ENCODE data around the gene CINP.
"Not testable (repeated sequence)": the region's sequence is repeated elsewhere in the genome, so short reads cannot be mapped to it uniquely, and the experiment has no call there.

The CINP gene

GRCh38 chr14:102353126-102353619 is 9.5 kb downstream of the CINP start:
- DNase-seq (ENCODE audit: low read depth) = no peak

DNA sequence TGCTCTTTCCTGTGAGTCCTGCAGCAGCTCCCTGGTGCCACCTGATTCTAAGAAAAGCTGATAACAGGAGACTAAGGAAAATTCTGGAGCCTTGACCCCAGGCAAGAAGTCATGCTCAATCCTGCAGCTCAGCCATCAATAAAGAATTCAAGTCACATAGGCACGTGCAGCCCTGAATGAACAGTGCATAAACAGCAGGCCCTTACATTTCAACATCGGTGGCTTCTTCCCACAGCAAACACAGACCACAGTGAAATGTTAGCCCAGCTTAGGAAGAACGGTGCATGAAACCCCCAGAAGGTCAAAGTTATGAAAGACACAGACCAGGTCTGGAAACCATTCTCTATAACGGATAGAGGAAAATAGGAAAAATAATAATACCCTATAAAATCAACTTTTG is 10.5 kb downstream of the CINP start:
- DNase-seq (ENCODE audit: low read depth) = no peak

GRCh38 chr14:102351593-102351992 is 11.1 kb downstream of the CINP start:
- DNase-seq (ENCODE audit: low read depth) = not testable (repeated sequence)

DNA sequence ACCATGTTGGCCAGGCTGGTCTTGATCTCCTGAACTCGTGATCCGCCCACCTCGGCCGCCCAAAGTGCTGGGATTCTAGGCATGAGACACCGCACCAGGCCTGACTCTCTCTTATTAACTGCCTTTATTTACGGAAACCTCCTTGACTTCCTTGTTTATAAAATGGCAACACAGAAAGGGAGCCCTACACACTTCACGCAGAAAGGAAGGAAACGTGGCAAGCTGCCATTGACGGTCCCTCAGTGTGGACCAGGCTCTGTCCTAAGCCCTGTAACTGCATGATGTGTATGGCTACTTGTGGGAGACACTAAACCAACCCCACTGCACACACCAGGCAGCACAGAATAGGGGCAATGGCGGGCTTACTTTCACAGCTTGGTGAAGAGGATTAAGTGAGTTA is 11.7 kb downstream of the CINP start:
- no peak for DNase-seq (ENCODE audit: low read depth)

DNA sequence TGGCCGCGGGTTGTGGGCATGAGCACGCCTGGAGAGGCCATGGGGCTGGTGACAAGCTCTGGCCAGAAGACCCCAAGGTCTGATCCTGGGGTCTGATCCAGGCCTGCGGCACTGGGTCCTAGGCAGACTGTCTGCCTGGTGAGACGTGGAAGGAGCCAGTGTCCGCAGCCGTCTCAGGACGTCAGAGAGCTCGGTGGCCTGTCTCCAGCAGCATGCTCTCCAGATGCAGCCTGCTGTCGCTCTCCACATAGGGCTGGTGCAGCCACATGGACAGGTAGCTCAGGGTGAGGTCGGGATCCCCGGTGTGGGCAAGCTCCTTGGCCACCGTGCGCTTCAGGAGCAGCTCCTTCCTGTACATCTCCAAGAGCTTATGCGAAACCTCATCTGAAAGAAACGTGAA is 14.3 kb downstream of the CINP start:
- no peak for DNase-seq (ENCODE audit: low read depth)

DNA sequence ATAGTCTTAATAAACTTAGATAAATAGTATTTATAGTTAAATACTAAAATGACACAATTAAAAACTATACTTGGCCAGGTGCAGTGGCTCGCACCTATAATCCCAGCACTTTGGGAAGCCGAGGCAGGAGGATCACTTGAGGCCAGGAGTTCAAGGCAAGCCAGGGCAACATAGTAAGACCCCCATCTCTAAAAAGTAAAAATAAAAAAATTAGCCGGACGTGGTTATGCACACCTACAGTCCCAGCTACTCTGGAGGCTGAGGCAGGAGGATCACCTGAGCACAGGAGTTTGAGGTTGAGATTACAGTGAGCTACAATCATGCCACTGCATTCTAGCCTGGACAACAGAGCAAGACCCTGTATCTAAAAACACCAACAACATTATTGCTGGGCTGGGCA is 16.0 kb downstream of the CINP start:
- no peak for DNase-seq (ENCODE audit: low read depth)

- no peak for DNase-seq (ENCODE audit: low read depth)
Observed at GRCh38 chr14:102345232-102345631, 17.5 kb downstream of the CINP start.

GRCh38 chr14:102344485-102344884 is 18.2 kb downstream of the CINP start:
- DNase-seq (ENCODE audit: low read depth) = no peak

- no peak for DNase-seq (ENCODE audit: low read depth)
Observed at GRCh38 chr14:102344084-102344483, 18.6 kb downstream of the CINP start.

DNA sequence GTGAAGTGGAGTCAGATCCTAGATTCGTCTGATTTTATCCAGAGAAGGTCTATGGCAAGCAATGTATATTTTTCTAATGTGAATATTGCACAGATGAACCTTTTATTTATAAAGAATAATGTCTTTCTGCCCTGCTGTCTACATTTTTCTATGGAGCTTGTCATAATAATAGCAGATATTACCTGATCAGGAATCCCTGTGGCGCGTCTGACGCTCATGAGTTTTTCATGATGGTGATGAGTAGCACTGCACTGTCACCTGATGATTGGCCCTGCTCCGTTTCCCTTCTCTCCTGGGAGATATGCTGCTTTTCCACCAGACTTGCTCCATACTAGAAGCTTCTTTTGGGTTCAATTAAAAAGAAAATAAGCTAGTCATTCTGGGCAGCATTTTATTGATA is 20.5 kb downstream of the CINP start:
- no peak for DNase-seq (ENCODE audit: low read depth)

- DNase-seq (ENCODE audit: low read depth) = no peak
Observed at GRCh38 chr14:102341566-102341965, 21.1 kb downstream of the CINP start.

DNA sequence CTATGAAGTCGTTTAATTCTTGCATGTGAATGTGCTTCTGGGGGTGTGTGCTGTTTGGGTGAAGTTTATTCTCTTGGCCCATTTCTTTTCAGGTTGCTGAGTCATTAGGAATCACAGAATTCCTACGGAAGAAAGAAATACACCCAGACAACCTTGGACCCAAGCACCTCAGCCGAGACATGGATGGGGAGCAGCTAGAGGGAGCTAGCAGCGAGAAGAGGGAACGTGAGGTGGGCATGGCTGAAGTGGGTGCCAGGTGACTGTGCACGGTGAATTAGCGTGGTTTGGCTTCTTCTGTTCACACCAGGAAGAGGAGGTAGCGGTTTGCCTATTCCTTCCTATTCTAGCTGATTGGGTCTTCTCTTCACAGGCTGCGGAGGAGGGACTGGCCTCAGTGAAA is 24.0 kb downstream of the CINP start:
- no peak for DNase-seq (ENCODE audit: low read depth)

DNA sequence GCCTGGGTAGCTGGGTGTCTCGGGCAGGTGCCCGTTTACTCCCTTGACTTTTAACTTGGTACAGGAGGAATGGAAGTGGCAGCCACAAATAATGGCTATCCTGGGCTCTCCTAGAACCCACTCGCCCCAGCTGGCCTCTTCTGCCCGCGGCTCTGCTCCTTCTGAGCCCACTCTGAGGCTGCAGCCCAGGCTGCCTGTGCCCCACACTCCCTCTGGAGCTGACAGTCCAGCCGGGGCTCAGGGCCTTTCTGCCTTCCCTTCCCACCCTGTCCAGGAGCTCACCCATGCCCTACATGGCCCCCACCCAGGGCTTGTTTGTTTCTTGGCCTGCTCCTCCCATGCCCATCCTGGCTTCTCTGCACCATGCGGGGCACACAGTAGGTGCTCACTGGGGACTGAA is 27.5 kb downstream of the CINP start:
- no peak for DNase-seq (ENCODE audit: low read depth)

DNA sequence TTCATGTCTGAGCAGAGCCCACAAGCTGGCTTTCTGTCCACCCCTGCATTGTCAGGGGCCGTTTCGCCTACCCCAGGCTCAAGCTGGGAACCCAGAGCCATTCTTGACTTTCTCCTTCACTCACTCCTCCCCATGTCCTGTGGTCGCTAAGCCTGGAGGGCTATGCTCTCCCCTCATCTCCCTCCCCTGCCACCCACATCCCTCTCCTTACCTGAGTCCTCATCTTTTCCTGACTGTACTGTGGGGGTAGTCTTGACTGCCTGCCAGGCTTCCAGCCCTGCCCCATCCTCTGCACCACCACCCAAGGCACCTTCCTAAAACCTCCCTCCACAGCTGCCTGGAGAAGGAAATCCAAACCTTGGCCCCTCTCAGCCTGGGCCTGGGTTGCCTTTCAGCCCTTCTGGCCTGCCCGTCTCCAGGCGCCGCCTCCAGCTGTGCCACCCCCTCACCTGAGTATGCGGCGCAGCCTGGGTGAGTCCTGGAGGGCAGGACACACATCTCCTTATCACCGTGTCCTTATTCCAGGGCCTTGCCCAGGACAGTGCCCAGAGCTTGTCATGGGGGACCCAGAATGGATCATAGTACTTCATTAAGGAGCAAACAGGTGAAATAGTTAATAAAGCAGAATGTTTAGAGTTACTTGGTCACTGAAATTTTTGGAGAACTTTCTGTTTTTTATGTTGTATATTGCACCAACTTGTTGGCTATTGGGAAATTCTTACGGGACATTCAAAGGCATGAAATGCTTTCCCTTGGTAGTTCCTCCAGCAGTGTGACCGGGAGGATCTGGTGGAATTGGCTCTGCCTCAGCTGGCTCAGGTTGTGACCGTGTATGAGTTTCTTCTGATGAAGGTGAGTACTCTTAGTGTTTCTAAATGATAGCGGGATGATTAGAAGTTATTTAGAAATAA is 28.6 kb downstream of the CINP start:
- DNase-seq (ENCODE audit: low read depth) = no peak

DNA sequence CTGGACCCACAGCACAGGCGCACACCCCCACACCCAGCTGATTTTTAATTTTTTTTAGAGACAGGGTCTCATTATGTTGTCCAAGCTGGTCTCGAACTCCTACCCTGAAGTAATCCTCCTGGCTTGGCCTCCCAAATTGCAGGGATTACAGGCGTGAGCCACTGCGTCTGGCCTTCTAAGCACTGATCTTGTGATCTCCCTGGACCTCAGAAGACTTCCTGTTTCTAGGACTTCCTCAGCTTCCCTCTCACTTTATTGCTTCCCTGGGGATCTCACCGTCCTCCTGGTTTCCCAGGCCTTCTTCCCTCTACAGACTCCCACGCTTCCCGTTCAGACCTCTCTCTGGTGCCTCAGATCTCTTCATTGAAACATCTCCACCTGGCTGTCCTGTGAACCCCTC is 29.3 kb downstream of the CINP start:
- no peak for DNase-seq (ENCODE audit: low read depth)

DNA sequence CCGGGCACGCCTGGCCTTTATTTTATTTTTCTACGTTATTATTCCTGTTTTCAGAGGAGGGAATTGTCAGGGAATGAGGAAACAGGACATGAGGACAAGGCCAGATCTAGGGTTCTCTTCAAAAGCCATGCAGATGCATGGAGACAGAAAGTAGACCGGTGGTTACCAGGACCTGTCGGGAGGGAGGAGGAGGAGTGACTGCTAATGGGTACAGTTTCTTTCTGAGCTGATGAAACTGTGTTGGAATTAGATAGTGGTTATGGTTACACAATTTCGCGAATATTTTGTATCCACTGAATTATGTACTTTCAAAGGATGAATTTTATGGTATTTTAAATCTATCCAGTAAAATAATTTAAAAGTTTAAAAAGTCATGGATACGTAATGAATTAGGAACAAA is 31.9 kb downstream of the CINP start:
- peak; percentile 51 for DNase-seq (ENCODE audit: low read depth)

DNA sequence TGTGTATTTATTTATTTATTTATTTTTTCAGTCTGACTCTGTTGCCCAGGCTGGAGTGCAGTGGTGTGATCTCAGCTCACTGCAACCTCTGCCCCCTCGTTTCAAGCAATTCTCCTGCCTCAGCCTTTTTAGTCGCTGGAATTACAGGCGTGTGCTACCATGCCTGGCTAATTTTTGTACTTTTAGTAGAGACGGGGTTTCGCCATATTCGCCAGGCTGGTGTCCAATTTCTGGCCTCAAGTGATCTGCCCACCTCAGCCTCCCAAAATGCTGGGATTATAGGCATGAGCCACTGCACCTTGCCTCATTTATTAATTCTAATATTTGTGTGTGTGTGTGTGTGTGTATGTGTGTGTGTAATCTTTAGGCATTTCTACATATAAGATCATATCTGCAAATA is 33.3 kb downstream of the CINP start:
- DNase-seq (ENCODE audit: low read depth) = not testable (repeated sequence)

GRCh38 chr14:102326583-102326982 is 36.1 kb downstream of the CINP start:
- DNase-seq (ENCODE audit: low read depth) = no peak

GRCh38 chr14:102325791-102326345 is 36.8 kb downstream of the CINP start:
- no peak for DNase-seq (ENCODE audit: low read depth)

DNA sequence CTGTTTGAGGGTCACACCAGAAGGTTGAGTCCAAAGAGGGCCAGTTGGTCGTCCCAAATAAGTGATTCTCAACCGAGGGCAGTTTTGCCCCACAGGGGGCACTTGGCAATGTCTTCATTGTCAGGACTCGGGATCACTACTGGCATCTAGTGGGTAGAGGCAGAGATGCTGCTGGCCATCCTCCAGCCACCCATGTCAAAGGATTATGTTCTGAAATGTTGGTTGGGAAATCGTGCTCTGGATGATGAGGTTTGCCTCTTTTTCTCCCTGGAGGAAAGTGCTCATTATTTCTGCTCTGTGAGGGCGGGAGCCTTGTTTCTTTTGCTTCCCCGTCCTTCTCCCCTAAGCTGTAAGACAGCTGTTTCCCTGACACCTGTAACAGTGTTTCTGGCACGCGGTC is 39.6 kb downstream of the CINP start:
- DNase-seq (ENCODE audit: low read depth) = peak; percentile 91

GRCh38 chr14:102321456-102322422 is 41.0 kb downstream of the CINP start:
- no peak for DNase-seq (ENCODE audit: low read depth)

GRCh38 chr14:102320671-102321455 is 41.8 kb downstream of the CINP start:
- DNase-seq (ENCODE audit: low read depth) = no peak

All from amniotic epithelial cell (primary cell).